ENCODE measurements around the gene KRT17.

DNA sequence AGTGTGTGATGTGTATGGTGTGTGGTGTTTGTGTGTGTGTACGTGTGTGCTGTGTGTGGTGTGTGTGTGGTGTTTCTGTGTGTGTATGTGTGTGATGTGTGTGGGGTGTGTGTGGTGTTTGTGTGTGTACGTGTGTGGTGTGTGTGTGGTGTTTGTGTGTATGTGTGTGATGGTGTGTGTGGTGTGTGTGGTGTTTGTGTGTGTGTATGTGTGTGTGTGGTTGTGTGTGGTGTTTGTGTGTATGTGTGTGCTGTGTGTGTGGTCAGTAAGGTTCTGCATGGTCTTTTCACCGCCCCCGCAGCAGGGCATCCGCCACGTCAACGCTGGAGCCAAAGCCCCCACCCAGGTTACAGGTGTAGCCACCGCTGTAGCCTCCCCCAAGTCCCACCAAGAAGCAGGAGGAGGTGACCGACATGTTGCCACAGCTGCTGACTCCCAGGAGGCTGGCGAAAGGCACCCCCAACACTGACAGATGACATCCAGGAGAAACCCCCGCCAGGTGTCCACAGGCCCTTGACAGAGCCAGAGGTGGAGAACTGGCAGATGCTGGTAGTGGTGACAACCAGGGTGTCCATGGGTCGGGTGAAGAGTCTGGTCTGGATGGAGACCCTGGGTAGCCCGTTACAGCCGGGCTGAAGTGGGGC, 9.3 kb upstream of the KRT17 start:
- TF ChIP-seq, protein P1, sequence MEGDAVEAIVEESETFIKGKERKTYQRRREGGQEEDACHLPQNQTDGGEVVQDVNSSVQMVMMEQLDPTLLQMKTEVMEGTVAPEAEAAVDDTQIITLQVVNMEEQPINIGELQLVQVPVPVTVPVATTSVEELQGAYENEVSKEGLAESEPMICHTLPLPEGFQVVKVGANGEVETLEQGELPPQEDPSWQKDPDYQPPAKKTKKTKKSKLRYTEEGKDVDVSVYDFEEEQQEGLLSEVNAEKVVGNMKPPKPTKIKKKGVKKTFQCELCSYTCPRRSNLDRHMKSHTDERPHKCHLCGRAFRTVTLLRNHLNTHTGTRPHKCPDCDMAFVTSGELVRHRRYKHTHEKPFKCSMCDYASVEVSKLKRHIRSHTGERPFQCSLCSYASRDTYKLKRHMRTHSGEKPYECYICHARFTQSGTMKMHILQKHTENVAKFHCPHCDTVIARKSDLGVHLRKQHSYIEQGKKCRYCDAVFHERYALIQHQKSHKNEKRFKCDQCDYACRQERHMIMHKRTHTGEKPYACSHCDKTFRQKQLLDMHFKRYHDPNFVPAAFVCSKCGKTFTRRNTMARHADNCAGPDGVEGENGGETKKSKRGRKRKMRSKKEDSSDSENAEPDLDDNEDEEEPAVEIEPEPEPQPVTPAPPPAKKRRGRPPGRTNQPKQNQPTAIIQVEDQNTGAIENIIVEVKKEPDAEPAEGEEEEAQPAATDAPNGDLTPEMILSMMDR (IDR thresholded peaks at IDR 0.05; ENCODE audit: borderline replicate concordance, extremely low read depth, low read length, poor library complexity, severe bottlenecking) = no peak
- no peak for TF ChIP-seq EZH2 (IDR thresholded peaks at IDR 0.05; ENCODE audit: borderline replicate concordance, low read depth, low read length, severe bottlenecking)
